DMS53 treated with DMSO at 0.1 percent for 48 hours (cell line): ENCODE measurements around the gene SLC5A10.

Experiments used
- DNase-seq: peaks from one replicate; lab custom pipeline; 2025; ENCODE audit not compliant: unreplicated experiment; lab: John Stamatoyannopoulos, UW

SLC5A10 gene

GRCh38 chr17:18981642-18982424 lies 29.9 kb downstream of the SLC5A10 start:
- DNase-seq, result no peak

GRCh38 chr17:18984273-18985114 lies 32.5 kb downstream of the SLC5A10 start:
- DNase-seq, result no peak

GRCh38 chr17:18985475-18985874 lies 33.5 kb downstream of the SLC5A10 start:
- DNase-seq, result no peak

GRCh38 chr17:18986541-18987229 lies 34.7 kb downstream of the SLC5A10 start:
- no peak for DNase-seq

DNA sequence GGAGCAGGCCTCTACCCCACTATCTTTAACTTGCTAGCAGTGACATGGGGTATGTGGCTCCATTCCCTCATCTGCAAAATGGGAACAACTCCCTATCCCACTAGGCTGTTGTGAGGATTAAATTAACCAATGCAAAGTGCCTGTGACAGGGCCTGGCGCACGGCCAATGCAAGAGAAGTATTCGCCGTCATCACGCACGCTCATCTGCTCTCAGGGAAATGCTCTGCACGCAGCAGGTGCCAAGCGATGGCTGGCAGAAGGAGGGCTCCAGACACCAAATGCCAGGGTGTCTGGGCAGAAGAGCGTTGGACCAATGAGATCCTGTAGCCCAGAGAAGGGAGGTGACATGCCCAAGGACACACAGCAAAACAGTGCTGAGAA lies 35.3 kb downstream of the SLC5A10 start:
- DNase-seq, result no peak

DNA sequence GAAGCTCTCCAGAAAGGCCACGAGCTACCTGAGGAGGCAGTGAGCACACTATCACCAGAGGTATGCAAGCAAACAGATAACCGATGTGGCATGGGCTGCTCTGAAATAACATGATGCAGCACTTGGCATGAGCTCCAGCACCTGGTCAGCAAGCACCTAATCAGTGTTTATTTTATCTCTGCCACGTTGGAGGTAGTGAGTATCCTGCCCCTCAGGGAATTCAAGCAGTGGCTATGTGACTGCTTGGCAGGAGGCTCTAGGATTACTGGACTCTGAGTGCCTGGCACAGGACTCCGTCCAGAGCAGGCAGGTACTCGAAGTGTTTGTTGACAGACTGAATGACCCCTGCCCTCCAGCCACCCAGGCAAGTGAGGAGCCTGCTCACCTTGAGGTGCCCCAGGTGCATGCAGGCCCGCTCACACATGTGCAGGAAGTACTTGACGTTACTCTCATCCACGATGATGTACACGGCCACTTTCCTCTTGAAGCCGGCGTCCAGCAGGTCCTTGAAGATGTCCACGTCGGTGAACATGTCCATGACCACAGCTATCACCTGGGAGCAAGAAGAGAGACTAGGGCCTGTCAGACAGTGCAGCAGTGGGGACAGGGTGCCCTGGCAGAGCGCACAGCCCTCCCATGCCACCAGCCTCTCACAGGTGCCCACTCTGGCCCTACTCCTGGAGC lies 36.0 kb downstream of the SLC5A10 start:
- peak; percentile 9 for DNase-seq

DNA sequence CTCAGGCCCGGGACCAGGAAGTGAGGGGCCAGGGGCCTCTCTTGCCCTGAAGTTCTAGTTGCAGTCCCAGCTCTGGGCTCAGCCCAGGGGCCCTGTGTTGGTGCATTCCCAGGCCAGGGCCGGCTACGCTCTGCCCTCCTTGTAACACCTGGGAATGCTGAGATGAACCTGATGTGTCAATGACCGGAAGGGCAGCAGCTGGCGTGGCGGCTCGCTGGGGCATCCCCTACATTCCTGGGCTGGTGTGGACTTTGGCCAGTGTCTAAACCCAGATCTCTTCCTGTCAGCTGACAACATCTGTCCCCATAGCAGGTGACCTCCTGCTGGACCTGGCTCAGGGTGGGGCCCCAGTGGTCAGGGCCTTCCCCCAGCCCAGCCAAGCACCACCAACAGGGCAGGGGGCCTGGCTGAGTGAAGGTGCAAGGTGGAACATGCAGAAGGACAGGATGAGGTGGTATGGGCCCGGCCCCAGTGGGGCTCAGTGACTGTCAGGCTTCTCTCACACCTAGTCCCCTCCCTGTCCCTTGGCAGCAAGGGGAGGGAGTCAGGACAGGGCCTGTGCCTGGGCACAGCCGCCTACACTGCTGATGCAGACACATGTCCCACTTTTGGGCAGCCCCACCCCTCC lies 36.7 kb downstream of the SLC5A10 start:
- peak; percentile 21 for DNase-seq

DNA sequence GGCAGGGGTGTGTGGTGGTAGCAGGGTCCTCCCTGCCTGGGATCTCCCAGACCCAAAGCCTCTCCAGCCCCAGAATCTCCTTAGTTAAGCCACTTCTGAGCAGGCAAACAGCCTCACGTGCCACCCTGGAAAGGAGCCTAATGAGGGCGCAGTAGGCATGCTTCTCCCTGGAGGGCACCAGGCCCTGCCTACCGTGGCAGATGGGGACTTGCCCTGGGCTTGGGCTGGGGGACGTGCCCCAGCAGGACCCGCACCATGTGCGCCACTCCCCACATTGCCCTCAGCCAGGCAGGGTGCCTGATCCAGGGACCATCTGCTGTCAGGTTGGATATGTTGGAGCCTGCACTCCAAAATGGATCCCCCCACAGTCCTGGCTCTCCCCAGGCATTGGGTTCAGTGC lies 38.4 kb downstream of the SLC5A10 start:
- no peak for DNase-seq

DNA sequence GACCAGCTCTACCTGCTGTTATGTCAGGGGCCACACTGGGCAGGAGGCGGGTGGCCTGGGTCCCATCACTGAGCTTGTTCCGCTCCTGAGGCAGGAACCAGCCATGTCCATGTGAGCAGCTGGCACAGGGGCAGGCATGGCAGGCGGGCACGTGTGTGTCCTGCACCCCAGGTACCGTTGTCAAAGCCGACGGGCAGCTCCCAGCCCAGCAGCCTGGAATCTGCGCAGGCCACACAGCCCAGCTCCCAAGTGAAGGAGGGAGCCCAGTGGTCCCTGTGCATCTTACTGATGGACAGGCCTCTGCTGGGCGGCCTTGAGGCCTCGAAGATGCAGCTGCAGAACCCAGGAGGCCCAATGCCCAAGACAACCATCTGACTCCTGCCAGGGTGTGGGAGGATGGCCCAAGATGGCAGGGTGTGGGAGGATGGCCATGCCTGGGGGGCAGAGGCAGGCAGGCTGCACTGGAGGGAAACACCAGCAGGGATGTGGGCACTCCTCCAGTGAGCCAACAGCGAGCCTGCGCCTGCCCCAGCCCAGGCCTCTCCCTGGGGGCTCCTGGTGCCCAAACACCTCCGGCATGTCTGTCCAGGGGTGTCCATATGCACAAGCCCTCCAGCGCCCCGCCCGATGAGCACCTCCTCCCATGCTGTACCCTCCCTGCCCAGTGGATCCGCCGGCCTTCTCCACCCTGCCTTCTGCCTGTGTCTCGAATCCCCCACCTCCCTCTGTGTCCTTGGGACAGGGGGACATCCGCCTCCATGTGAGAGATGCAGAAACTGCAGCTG lies 39.8 kb downstream of the SLC5A10 start:
- DNase-seq, result no peak

DNA sequence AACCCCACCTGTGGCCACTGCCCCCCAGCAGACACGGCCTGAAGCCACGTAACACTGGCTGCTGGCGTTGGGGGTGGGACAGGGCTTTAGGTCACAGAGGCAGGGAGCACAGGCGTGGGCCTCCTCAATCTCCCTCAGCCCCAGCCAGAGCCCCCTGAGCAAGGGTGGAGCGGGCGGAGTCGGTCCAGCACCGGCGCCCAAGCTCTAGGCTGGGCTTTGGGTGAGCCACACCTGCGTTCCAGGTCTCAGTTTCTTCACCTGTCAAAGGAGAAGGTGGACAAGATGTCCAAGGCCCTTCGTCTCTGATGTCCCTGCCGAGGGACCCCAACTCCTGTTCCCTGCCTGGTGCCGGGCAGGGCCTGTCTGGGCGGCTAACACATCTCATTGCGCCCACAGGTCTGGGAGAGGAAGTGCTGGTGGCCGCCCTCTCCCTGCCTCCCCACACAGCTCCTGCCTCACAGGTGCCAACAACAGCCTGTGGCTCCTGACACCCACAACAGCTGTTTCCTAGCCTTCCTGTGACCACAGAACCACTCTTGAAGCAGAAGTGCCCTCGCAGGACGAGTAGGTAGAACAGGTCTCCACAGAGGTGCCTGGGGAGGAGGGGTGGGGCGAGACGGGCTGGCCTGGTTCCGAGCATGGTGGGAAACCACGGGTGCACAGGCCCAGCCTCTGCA lies 40.6 kb downstream of the SLC5A10 start:
- DNase-seq, result no peak

DNA sequence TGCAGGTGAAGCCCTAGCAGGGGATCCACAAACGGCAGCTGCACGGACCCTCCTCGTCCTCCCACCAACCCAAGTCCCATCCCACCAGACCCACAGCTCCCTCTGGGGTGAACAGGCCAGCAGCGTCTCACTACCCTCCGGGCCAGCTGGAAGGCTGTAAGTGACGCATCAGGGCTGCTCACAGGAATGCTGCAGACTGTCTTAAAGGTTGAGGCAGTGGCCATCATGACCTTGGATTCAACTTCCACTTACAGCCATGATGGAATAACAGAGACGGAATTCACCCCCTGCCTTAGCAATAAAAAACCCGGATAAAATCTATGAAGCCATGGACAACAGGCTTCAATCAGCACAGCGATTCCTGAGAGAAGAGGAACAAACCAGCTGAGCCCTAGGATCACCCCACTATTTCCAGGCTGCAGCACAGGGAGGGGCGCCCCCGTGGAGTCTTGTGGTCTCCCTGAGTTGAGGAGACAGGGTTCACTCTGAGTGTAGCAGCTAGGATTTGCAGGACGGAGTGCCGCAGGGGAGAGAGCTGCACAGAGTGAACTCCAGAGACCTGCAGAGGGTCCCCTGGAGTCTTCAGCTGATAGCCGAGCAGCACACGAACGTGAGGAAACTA lies 42.1 kb downstream of the SLC5A10 start:
- DNase-seq, result no peak

GRCh38 chr17:18994631-18995030 lies 42.7 kb downstream of the SLC5A10 start:
- DNase-seq, result no peak

DNA sequence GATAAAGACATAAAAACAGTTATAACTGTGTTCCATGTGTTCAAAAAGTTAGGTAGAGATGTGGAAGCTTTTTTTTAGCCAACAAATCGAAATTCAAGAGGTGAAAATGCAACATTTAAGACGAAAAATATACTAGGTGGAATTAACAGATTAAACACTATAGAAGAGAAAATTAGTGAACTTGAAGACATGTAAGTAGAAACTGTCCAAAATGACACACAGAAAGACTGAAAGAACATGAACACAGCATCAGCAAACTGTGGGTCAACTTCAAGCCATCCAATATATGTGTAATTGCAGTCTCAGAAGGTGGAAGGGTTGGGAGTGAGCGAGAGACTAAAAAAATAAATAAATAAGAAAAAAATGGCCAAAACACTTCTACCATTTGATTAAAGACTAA lies 43.3 kb downstream of the SLC5A10 start:
- DNase-seq, result no peak

DNA sequence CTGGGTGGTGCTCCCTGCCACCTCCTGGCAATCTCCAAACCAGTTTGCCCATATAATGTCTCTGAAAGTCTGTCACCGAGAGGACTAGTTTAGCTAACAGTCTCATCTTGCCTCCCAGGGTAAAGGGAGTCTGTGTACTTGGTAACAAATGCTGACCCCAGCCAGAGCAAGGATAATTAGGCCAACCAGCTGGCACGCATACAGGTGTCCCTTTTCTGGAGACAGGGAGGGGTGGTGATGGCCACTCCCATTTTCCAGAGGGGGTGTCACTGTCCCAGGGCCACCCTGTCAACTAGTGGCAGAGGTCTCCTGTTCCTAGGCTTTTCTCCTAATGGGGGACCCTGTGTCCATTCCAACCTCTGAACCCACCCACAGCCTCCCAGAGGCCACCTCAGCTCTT lies 44.5 kb downstream of the SLC5A10 start:
- no peak for DNase-seq

DNA sequence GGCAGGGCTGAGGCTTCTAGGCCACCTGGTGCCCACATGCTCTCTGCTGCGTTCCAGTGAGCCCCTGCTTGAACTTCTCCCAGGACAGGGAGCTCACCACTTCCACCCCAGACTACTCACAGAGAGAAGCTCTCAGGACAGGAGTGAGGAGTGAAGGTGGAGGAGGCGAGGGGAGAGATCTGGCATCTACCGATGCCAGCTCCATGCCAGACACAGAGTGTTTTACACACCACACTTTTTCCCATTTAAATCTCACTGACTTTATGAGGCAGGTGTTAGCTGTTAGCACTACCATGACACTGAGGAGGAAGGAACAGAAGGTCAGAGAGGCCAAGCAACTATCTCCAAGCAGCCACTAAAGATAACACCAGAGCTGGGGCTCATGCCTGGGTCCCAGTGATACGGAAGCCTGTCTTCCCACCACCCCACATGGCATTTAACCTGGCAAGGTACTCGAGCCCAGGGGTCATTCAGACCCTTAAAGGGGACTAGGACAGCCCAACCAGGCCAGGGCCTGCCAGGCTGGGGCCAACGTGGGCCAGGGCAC lies 45.8 kb downstream of the SLC5A10 start:
- no peak for DNase-seq

- DNase-seq, result no peak
These were observed 47.4 kb downstream of the SLC5A10 start for GRCh38 chr17:18999394-18999793.

- DNase-seq, result no peak
These were observed 47.9 kb downstream of the SLC5A10 start for GRCh38 chr17:18999911-19000310.

GRCh38 chr17:19000531-19001325 lies 48.8 kb downstream of the SLC5A10 start:
- no peak for DNase-seq
